SJCRH30 (cell line): ENCODE data around the gene DLEU7. TPM values are rescaled to one million over a fixed set of nuclear protein-coding genes. Genes with fewer than 3 reads are reported as not detected.

Experiments
- DNase-seq, 2 experiments: peaks; one replicate each; pipeline ENCODE4 v3.0.0-alpha.2; 2015 to 2020
- H3K27ac ChIP-seq: fragments of 250-450 bp; sonication (Bioruptor Pico); 2 replicates; pipeline ENCODE4 v1.5.1; 2020; ENCODE audit warnings: mild to moderate bottlenecking, moderate library complexity
- H3K27me3 ChIP-seq: fragments of 250-450 bp; sonication (Bioruptor Pico); 2 replicates; pipeline ENCODE4 v1.5.1; 2020; ENCODE audit warnings: mild to moderate bottlenecking, moderate library complexity
- H3K36me3 ChIP-seq: fragments of 250-450 bp; sonication (Bioruptor Pico); 2 replicates; pipeline ENCODE4 v1.5.1; 2020; ENCODE audit warnings: mild to moderate bottlenecking, moderate library complexity
- H3K4me1 ChIP-seq: fragments of 250-450 bp; sonication (Bioruptor Pico); 2 replicates; pipeline ENCODE4 v1.5.1; 2020; ENCODE audit warnings: mild to moderate bottlenecking, moderate library complexity
- H3K4me3 ChIP-seq: fragments of 250-450 bp; sonication (Bioruptor Pico); 2 replicates; pipeline ENCODE4 v1.5.1; 2020; ENCODE audit warnings: mild to moderate bottlenecking, moderate library complexity
- H3K9me3 ChIP-seq: fragments of 250-450 bp; sonication (Bioruptor Pico); replicated peaks from 2 replicates; pipeline ENCODE4 v1.5.1; 2020; ENCODE audit warnings: mild to moderate bottlenecking, moderate library complexity
- total RNA-seq: library from RNA; depleted of rRNA; stranded (reverse); fragments of >200 nt; shearing (Covaris generic); gene quantifications from 2 replicates; pipeline ENCODE4 v1.2.3, GENCODE V29; 2014; rRNA removed

The DLEU7 gene
- total RNA-seq, 1 experiment from 2014 or later, result 1.2 TPM

- Histone ChIP-seq H3K4me1 (no peaks in the 10 kb centered on the region), H3K4me3 (no peak overlapping the region), H3K36me3 (no peaks in the 10 kb centered on the region), H3K9me3 (no peaks in the 10 kb centered on the region), H3K27me3 (no peaks in the 10 kb centered on the region), H3K27ac (no peak overlapping the region)
- no peak for DNase-seq
These were observed 50.5 kb downstream of the DLEU7 start for GRCh38 chr13:50793026-50793425.

- Histone ChIP-seq H3K27ac (no peak overlapping the region), H3K36me3 (no peaks in the 10 kb centered on the region), H3K4me1 (no peaks in the 10 kb centered on the region), H3K4me3 (no peak overlapping the region), H3K27me3 (no peaks in the 10 kb centered on the region), H3K9me3 (no peaks in the 10 kb centered on the region)
- no peak for DNase-seq
These were observed 54.8 kb downstream of the DLEU7 start for GRCh38 chr13:50788551-50789210.

- H3K4me1 ChIP-seq, result no peaks in the 10 kb centered on the region
- H3K36me3 ChIP-seq, result no peaks in the 10 kb centered on the region
- H3K27ac ChIP-seq, result no peak overlapping the region
- no peaks in the 10 kb centered on the region for H3K27me3 ChIP-seq
- H3K4me3 ChIP-seq, result no peak overlapping the region
- no peak for DNase-seq
- H3K9me3 ChIP-seq, result no peaks in the 10 kb centered on the region
These were observed 55.9 kb downstream of the DLEU7 start for GRCh38 chr13:50787316-50788195.

GRCh38 chr13:50783717-50784290 lies 59.7 kb downstream of the DLEU7 start:
- Histone ChIP-seq H3K36me3 (no peaks in the 10 kb centered on the region; the same call in 1 of the 2 replicates), H3K4me3 (no peak overlapping the region), H3K4me1 (no peaks in the 10 kb centered on the region), H3K27ac (no peak overlapping the region), H3K9me3 (no peaks in the 10 kb centered on the region), H3K27me3 (no peaks in the 10 kb centered on the region)
- DNase-seq, result no peak

GRCh38 chr13:50783066-50783465 lies 60.4 kb downstream of the DLEU7 start:
- Histone ChIP-seq H3K36me3 (no peaks in the 10 kb centered on the region; the same call in none of the 2 replicates), H3K27ac (no peak overlapping the region), H3K4me1 (no peaks in the 10 kb centered on the region), H3K4me3 (no peak overlapping the region), H3K27me3 (no peaks in the 10 kb centered on the region), H3K9me3 (no peaks in the 10 kb centered on the region)
- no peak for DNase-seq

- no peak overlapping the region for H3K27ac ChIP-seq
- H3K27me3 ChIP-seq, result no peaks in the 10 kb centered on the region
- H3K4me3 ChIP-seq, result no peak overlapping the region
- H3K9me3 ChIP-seq, result no peaks in the 10 kb centered on the region; the same call in 1 of the 2 replicates
- no peaks in the 10 kb centered on the region for H3K4me1 ChIP-seq
- H3K36me3 ChIP-seq, result no peaks in the 10 kb centered on the region; the same call in none of the 2 replicates
- DNase-seq, result no peak
These were observed 63.1 kb downstream of the DLEU7 start for GRCh38 chr13:50780201-50781015.

GRCh38 chr13:50779443-50780200 lies 63.9 kb downstream of the DLEU7 start:
- no peaks in the 10 kb centered on the region; the same call in 1 of the 2 replicates for H3K9me3 ChIP-seq
- H3K27me3 ChIP-seq, result no peaks in the 10 kb centered on the region
- no peaks in the 10 kb centered on the region for H3K4me1 ChIP-seq
- H3K4me3 ChIP-seq, result no peak overlapping the region
- H3K36me3 ChIP-seq, result no peaks in the 10 kb centered on the region; the same call in none of the 2 replicates
- H3K27ac ChIP-seq, result no peak overlapping the region
- DNase-seq, result peak in 1 of 2 experiments; percentile 16

Other genes starting within 250 kb of the DLEU7 start
- 93.9 and 108 TPM in 2 replicates for gene RNASEH2B, start 66.1 kb upstream of the DLEU7 start, total RNA-seq